Chondrocyte (in vitro differentiated cells): ENCODE measurements around the gene PLPPR1. TPM values are rescaled to one million over a fixed set of nuclear protein-coding genes. Genes with fewer than 3 reads are reported as not detected.
A peak's percentile ranks its signal among the peaks of the same experiment; 100 is the strongest.

Experiments used
- DNase-seq: peaks from one replicate; pipeline ENCODE4 v3.0.0; 2021; ENCODE audit warnings: mixed read lengths, low spot score
- H3K27ac Mint-ChIP-seq: one replicate; pipeline ENCODE4 v1.8.0; 2021; ENCODE audit warnings: mild to moderate bottlenecking, moderate library complexity, mixed read lengths; ENCODE audit not compliant: unreplicated experiment
- H3K27me3 Mint-ChIP-seq: 2 replicates; pipeline ENCODE4 v1.8.0; 2021; ENCODE audit warnings: low read depth, mixed read lengths
- H3K36me3 Mint-ChIP-seq: 2 replicates; pipeline ENCODE4 v1.8.0; 2021; ENCODE audit warnings: low read depth, mixed read lengths
- H3K4me1 Mint-ChIP-seq: 2 replicates; pipeline ENCODE4 v1.8.0; 2021; ENCODE audit warnings: low read depth, mild to moderate bottlenecking, mixed read lengths
- H3K4me3 Mint-ChIP-seq: one replicate; pipeline ENCODE4 v1.8.0; 2021; ENCODE audit warnings: mild to moderate bottlenecking, moderate library complexity, mixed read lengths; ENCODE audit not compliant: unreplicated experiment
- H3K9me3 Mint-ChIP-seq: 2 replicates; pipeline ENCODE4 v1.8.0; 2021; ENCODE audit warnings: low read depth, mixed read lengths
- total RNA-seq: library from RNA; stranded (reverse); gene quantifications from 3 replicates; pipeline ENCODE4 v1.2.1, GENCODE V29; 2021
- TF ChIP-seq, protein P1 (sequence below): fragments of 200-600 bp; sonication (generic); IDR thresholded peaks from 2 replicates; pipeline ENCODE4 v1.5.0; 2021; ENCODE audit warnings: antibody characterized with exemption, mild to moderate bottlenecking, moderate library complexity

The PLPPR1 gene
- total RNA-seq, 1 donor from 2014 or later = not detected

DNA sequence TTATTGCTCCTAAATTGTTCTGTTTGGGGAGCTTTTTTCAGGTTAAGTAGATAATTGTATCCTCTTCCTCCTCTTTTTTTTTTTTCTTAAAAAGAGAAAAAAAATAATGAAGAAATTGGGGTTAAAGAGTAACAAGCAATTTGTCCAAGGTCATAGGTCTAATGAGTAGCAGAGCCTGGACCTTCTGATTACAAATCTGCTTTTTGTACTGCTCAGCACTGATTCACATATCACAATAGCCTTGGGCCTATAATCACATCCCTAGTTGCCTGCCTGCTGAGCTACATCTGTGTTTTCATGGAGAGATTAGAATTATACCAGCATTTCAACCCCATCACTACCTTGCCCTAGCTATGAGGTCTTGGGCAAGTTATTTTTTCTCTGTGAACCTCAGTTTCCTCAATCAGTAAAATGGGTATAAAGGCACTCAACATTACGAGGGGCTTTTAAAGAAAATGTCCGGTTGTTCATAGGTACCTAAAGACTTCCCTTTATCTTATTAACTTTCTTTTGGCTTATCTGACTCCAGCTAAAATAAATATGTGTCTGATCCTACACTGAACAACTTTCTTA lies 204.0 kb downstream of the PLPPR1 start:
- Mint-ChIP-seq H3K27me3 (peaks cover 30% of the 10 kb centered on the region), H3K4me3 (no peak overlapping the region), H3K4me1 (no peaks in the 10 kb centered on the region), H3K36me3 (no peaks in the 10 kb centered on the region), H3K9me3 (no peaks in the 10 kb centered on the region), H3K27ac (no peak overlapping the region)
- TF ChIP-seq, protein P1, sequence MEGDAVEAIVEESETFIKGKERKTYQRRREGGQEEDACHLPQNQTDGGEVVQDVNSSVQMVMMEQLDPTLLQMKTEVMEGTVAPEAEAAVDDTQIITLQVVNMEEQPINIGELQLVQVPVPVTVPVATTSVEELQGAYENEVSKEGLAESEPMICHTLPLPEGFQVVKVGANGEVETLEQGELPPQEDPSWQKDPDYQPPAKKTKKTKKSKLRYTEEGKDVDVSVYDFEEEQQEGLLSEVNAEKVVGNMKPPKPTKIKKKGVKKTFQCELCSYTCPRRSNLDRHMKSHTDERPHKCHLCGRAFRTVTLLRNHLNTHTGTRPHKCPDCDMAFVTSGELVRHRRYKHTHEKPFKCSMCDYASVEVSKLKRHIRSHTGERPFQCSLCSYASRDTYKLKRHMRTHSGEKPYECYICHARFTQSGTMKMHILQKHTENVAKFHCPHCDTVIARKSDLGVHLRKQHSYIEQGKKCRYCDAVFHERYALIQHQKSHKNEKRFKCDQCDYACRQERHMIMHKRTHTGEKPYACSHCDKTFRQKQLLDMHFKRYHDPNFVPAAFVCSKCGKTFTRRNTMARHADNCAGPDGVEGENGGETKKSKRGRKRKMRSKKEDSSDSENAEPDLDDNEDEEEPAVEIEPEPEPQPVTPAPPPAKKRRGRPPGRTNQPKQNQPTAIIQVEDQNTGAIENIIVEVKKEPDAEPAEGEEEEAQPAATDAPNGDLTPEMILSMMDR = no peak
- no peak for DNase-seq

DNA sequence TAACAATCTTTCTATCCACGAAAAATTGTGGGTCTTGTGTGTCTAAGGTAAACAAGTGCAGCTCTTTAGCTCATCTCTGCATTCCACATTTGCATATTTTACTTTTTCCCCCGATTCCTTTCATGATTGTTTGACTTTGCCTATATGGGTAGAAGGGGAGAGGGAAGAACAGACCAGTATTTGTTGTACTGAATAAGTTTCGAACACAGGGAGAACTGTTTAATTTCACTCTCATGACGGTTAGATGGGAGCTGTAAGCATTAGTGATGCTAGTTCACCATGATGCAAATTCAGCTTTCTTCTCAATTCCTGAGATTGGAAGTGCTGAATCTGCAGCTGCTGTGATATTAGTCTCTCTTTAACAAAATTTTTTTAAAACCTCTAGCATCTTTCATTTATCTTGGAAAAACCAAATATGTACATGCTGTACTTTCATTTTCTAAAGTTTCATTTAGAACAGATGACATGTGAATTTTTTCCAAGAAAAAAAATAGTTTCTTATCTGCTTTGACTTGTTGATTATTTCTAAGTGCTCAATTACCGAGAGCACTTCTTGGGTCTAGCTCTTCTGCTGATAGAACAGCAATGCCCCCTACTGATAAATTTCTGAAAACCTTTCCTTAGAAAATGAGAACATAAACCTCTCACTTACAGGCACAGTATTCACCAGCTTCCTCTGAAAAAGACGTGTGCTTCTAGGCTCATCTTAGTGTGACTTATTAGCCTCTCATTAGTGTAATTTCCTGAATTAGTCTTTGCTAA lies 206.8 kb downstream of the PLPPR1 start:
- no peak for DNase-seq
- Mint-ChIP-seq H3K36me3 (no peaks in the 10 kb centered on the region), H3K9me3 (peaks cover 7% of the 10 kb centered on the region), H3K27ac (no peak overlapping the region), H3K4me3 (no peak overlapping the region), H3K27me3 (peaks cover 25% of the 10 kb centered on the region), H3K4me1 (no peaks in the 10 kb centered on the region)
- TF ChIP-seq, protein P1 = peak; percentile 76

DNA sequence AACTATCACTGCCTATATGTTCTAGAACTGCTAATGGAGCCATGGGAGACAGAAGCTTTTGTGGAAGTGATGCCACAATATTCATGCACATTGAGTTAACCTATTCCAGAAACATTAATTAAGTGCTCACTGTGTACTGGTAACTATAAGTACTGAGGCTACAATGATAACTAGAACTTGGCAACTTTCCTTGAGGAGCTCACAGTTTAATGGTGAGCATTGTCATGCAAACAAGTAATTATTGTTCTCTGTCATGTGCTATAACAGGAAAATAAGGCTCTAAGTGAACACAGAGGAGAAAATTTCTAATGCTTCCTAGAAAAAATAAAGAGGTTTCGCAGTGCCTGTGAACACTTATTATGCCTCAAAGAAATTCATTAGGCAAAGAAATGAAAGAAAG lies 214.1 kb downstream of the PLPPR1 start:
- Mint-ChIP-seq H3K36me3 (no peaks in the 10 kb centered on the region), H3K4me1 (no peaks in the 10 kb centered on the region), H3K27ac (no peak overlapping the region), H3K9me3 (peaks cover 10% of the 10 kb centered on the region), H3K27me3 (peaks cover 15% of the 10 kb centered on the region), H3K4me3 (no peak overlapping the region)
- TF ChIP-seq, protein P1 = no peak
- no peak for DNase-seq

DNA sequence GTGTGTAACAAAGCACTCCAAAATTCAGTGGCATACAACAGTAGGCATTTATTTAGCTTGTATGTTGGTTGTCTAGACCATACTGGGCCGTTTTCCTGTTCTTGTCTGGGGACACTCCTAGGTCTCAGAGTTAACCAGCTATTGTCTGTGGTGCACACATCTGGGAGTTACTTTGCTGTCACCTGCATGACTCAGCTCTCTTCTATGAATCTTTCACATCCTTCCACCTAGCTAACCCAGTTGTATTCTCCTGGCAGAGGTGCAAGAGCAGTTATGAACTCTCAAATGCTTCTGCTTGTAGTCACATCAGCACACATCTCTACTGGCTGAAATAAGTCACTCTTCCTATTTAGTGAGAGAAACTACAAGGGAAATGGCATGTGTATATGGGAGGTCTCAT lies 218.2 kb downstream of the PLPPR1 start:
- Mint-ChIP-seq H3K9me3 (no peaks in the 10 kb centered on the region), H3K36me3 (no peaks in the 10 kb centered on the region), H3K27ac (no peak overlapping the region), H3K4me1 (no peaks in the 10 kb centered on the region), H3K27me3 (peaks cover 15% of the 10 kb centered on the region), H3K4me3 (no peak overlapping the region)
- TF ChIP-seq, protein P1 = no peak
- DNase-seq = no peak

DNA sequence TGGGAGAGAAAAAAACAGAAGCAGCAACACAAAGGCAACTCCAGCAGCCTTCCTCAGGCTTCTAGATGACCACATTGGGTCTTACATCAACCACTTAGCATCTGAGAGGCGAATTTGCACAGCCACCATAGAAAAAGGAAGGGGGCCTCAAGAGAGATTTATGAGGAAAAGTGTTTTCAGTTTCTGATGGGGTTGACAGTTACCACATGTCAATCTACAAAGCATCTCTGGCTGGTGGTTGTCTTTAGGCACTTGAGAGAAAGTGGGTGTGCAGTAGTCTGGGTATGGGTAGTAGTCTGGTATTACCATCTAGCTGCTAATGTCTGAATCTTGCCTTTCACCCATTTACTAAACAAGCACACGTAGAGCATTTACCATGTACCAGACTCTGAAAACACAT lies 218.8 kb downstream of the PLPPR1 start:
- Mint-ChIP-seq H3K27me3 (peaks cover 14% of the 10 kb centered on the region), H3K4me3 (no peak overlapping the region), H3K9me3 (no peaks in the 10 kb centered on the region), H3K36me3 (no peaks in the 10 kb centered on the region), H3K4me1 (no peaks in the 10 kb centered on the region), H3K27ac (no peak overlapping the region)
- DNase-seq = no peak
- TF ChIP-seq, protein P1 = no peak
